Mononuclear cell (primary cell): ENCODE measurements around the gene LTB. TPM values are rescaled to one million over a fixed set of nuclear protein-coding genes. Genes with fewer than 3 reads are reported as not detected.

Experiments
- H3K27me3 ChIP-seq: 2 replicates; pipeline ENCODE4 v1.6.0; 2011; ENCODE audit warnings: low read length, control low read depth; ENCODE audit not compliant: insufficient read depth
- H3K4me1 ChIP-seq: 2 replicates; pipeline ENCODE4 v1.5.1; 2011; ENCODE audit warnings: mild to moderate bottlenecking, low read length, control low read depth; ENCODE audit not compliant: insufficient read depth
- H3K4me3 ChIP-seq: 2 replicates; pipeline ENCODE4 v1.5.1; 2011; ENCODE audit warnings: mild to moderate bottlenecking, low read length, moderate library complexity
- H3K9me3 ChIP-seq: 2 replicates; pipeline ENCODE4 v1.5.1; 2011; ENCODE audit warnings: low read depth, mild to moderate bottlenecking, control low read depth, low read length
- total RNA-seq: library from RNA; depleted of rRNA; stranded (reverse); fragments of >200 nt; gene quantifications from one replicate; pipeline ENCODE4 v1.2.3, GENCODE V29; 2012

LTB gene
- total RNA-seq, 1 donor: 191 TPM

DNA sequence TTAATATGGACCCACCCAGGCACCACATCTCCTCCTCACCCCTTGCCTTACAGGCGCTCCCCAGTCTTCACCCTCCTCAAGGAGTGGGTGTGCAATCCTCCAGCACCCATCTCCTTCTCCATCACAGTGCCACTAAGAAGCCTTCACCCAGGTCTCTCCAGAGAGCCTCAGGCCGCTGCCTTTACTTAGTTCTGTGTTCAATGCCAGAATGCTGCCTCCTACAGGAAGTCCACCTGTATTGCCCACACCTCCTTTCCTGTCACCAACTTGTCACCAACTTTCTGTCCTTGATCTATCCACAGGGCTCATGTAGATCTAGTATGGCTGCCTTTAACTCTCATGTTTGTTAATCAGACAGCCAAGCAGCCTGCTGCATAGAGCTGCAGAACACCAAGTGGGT, 3.3 kb upstream of the LTB start:
- H3K4me1 ChIP-seq: peaks cover 84% of the 10 kb centered on the region
- H3K27me3 ChIP-seq: no peaks in the 10 kb centered on the region
- H3K4me3 ChIP-seq: no peak overlapping the region
- H3K9me3 ChIP-seq: no peaks in the 10 kb centered on the region

DNA sequence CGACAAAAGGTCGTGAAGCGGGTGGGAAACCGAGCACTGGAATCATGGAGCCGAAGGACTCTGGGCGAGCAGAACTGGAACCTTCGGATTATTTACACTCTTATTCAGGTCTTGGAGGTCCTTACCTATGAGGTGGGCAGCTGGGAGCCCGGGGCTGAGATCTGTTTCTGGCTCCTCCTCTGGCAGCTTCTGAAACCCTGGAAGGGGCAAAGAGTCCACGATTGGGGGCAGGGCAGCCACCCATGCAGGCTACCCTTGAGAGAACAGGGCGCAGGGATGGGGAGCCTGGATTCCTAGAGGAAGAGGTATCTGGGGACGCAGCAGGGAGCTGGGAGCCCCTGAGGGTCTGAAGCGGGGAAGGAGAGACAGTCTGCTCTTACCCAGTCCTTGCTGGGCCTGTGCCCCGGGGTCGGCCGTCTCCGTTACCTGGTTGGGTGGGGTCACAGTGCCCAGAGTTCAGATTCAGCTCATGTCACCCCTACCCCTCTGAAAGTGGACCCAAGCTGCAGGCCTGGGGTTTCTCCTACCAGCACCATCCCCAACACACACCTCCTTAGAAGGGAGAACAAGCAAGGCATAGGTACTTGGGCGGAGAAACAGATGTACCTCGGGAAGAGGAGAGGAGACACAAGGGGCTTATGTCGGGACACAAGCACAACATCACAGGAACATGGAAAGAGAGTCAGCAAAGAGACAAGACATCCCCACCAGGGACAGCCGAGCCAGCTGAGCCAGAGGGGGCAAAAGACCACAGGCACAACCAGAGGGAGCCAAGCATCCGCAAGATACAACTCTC, 592 bp downstream of the LTB start:
- H3K27me3 ChIP-seq: no peaks in the 10 kb centered on the region
- peaks cover 89% of the 10 kb centered on the region for H3K4me1 ChIP-seq
- H3K9me3 ChIP-seq: no peaks in the 10 kb centered on the region
- peak overlapping the region; percentile 85 for H3K4me3 ChIP-seq

DNA sequence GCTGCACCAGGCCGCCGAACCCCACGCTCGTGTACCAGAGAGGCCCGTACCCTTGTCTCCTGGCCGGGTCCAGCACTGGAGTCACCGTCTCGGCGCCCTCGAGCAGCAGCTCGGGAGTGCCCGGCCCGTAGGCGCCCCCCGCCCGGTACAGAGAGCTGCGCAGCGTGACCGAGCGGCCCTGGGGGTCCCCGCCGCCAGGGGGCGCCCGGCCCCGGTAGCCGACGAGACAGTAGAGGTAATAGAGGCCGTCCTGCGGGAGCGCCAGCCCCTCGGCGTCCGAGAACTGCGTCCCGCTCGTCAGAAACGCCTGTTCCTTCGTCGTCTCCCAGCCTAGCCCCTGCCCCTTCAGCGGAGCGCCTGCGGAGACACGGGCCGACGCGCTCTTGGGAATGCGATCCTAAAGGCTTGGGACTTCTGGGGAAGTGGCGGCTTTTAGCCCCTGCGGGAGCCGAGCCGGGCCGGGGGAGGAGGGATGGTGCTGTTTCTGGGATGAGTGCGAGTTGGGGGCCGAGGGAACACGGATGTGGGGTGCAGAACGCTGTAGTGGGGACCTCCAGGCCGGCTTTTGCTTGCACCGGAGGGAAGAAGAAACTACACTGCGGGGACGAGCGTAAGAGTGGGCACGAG, 1.3 kb downstream of the LTB start:
- no peaks in the 10 kb centered on the region for H3K27me3 ChIP-seq
- H3K4me1 ChIP-seq: peaks cover 89% of the 10 kb centered on the region
- no peaks in the 10 kb centered on the region for H3K9me3 ChIP-seq
- H3K4me3 ChIP-seq: peak overlapping the region; percentile 85

DNA sequence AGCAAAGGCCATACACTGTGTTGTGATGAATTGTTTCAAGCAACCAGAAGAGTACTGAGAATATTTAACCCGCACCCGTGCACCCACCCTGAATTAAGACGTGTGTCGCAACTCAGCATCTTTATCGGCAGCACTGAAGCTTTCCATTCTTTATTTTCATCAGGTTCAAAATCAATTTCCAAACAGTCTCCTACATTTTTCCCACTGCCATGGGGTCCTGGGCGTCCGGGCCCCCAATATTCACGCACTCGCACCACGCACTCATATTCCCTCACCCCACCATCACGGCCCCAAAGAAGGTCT, 1.8 kb downstream of the LTB start:
- peaks cover 88% of the 10 kb centered on the region for H3K4me1 ChIP-seq
- H3K4me3 ChIP-seq: peak overlapping the region; percentile 85
- H3K9me3 ChIP-seq: no peaks in the 10 kb centered on the region
- no peaks in the 10 kb centered on the region for H3K27me3 ChIP-seq

DNA sequence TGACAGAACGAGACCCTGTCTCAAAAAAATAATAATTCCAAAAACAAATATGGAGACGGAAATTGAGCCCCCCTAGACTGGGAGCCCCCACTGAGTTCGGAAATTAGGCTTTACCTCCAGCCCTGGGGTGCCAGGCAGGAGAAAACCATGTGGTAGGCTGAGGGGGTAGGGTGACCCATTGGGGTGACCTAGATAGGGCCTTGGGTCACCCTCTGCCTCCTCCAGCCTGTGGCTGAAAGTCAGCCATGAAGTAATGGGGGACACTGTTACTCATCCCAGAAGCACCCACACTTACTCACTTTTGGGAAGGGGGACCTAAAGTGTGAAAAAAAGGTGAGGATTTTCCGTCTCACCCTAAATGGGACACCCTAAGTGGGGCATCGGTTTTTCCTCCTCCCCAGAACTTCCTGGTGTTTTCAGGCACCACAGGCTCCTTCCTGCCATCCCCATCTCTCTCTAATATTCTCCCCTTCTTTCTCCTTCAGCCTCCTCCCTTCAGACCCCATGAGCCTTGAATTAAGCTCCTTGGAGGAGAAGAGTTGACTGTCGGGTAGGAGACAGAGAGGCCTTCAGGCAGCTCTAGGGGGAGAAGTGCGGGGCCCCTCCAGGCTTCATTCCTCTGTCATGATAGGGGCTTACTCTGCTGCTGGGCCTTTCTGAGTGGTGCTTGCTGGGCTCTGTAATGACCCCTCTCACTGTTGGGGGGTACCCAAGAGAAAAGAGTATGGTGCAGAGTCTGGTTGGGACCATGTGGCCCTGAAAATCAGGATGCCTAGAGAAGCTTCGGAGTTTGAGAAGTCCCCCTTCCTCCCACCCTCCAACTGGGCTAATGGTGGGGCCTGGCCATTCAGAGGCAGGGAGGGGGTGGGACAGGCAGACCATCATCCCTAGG, 2.4 kb downstream of the LTB start:
- Histone ChIP-seq H3K4me1 (peaks cover 87% of the 10 kb centered on the region), H3K27me3 (no peaks in the 10 kb centered on the region), H3K4me3 (peak overlapping the region; percentile 85), H3K9me3 (no peaks in the 10 kb centered on the region)

DNA sequence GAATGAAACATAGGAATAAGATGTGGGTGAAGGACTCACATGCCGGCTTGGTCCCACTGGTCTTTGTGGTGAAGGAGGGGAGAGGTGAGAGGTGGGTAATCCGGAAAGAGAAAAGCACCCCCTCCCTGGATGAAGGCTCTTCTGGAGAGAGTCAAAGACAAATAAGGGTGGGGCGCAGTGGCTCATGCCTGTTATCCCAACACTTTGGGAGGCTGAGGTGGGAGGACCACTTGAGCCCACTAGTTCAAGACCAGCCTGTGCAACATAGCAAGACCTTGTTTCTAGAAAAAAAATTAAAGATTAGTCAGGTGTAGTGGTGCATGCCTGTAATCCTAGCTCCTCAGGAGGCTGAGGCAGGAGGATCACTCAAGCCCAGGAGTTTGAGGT, 3.1 kb downstream of the LTB start:
- Histone ChIP-seq H3K27me3 (no peaks in the 10 kb centered on the region), H3K4me3 (no peak overlapping the region), H3K4me1 (peaks cover 87% of the 10 kb centered on the region), H3K9me3 (no peaks in the 10 kb centered on the region)

DNA sequence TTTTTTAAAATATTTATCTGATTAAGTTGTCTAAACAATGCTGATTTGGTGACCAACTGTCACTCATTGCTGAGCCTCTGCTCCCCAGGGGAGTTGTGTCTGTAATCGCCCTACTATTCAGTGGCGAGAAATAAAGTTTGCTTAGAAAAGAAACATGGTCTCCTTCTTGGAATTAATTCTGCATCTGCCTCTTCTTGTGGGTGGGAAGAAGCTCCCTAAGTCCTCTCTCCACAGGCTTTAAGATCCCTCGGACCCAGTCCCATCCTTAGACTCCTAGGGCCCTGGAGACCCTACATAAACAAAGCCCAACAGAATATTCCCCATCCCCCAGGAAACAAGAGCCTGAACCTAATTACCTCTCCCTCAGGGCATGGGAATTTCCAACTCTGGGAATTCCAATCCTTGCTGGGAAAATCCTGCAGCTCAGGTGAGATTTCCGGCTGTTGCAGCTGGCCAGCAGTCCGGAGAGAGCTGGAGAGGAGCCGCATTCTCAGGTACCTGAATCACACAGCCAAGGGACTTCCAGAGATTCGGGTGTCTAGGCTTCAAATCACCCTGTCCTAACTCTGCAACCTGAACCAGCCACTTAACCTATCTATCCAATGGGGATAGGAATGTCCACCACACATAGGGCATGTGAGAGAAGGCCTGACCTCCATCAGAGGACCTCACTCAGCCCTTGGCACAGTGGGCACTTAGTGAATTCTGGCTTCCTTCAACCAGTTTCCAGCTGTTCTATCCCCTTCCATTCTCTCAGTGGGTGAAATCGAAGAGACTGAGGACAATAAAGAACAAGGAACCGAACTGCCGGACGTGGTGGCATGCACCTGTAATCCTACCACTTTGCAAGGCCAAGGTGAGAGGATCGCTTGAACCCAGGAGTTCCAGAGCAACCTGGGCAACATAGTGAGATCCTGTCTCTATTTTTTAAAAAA, 3.8 kb downstream of the LTB start:
- H3K4me3 ChIP-seq: no peak overlapping the region
- peaks cover 87% of the 10 kb centered on the region for H3K4me1 ChIP-seq
- H3K27me3 ChIP-seq: no peaks in the 10 kb centered on the region
- no peaks in the 10 kb centered on the region for H3K9me3 ChIP-seq

DNA sequence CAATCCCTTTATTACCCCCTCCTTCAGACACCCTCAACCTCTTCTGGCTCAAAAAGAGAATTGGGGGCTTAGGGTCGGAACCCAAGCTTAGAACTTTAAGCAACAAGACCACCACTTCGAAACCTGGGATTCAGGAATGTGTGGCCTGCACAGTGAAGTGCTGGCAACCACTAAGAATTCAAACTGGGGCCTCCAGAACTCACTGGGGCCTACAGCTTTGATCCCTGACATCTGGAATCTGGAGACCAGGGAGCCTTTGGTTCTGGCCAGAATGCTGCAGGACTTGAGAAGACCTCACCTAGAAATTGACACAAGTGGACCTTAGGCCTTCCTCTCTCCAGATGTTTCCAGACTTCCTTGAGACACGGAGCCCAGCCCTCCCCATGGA, 4.7 kb downstream of the LTB start:
- Histone ChIP-seq H3K27me3 (no peaks in the 10 kb centered on the region), H3K4me3 (peak overlapping the region; percentile 57), H3K4me1 (peaks cover 87% of the 10 kb centered on the region), H3K9me3 (no peaks in the 10 kb centered on the region)

DNA sequence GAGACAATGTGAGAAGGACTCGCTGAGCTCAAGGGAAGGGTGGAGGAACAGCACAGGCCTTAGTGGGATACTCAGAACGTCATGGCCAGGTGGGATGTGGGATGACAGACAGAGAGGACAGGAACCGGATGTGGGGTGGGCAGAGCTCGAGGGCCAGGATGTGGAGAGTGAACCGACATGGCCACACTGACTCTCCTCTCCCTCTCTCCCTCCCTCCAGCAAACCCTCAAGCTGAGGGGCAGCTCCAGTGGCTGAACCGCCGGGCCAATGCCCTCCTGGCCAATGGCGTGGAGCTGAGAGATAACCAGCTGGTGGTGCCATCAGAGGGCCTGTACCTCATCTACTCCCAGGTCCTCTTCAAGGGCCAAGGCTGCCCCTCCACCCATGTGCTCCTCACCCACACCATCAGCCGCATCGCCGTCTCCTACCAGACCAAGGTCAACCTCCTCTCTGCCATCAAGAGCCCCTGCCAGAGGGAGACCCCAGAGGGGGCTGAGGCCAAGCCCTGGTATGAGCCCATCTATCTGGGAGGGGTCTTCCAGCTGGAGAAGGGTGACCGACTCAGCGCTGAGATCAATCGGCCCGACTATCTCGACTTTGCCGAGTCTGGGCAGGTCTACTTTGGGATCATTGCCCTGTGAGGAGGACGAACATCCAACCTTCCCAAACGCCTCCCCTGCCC, 5.2 kb downstream of the LTB start:
- H3K27me3 ChIP-seq: no peaks in the 10 kb centered on the region
- peak overlapping the region; percentile 57 for H3K4me3 ChIP-seq
- no peaks in the 10 kb centered on the region for H3K9me3 ChIP-seq
- peaks cover 87% of the 10 kb centered on the region for H3K4me1 ChIP-seq

DNA sequence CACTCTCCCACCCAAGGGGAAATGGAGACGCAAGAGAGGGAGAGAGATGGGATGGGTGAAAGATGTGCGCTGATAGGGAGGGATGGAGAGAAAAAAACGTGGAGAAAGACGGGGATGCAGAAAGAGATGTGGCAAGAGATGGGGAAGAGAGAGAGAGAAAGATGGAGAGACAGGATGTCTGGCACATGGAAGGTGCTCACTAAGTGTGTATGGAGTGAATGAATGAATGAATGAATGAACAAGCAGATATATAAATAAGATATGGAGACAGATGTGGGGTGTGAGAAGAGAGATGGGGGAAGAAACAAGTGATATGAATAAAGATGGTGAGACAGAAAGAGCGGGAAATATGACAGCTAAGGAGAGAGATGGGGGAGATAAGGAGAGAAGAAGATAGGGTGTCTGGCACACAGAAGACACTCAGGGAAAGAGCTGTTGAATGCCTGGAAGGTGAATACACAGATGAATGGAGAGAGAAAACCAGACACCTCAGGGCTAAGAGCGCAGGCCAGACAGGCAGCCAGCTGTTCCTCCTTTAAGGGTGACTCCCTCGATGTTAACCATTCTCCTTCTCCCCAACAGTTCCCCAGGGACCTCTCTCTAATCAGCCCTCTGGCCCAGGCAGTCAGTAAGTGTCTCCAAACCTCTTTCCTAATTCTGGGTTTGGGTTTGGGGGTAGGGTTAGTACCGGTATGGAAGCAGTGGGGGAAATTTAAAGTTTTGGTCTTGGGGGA, 6.1 kb downstream of the LTB start:
- Histone ChIP-seq H3K27me3 (no peaks in the 10 kb centered on the region), H3K4me1 (peaks cover 93% of the 10 kb centered on the region), H3K4me3 (peak overlapping the region; percentile 57), H3K9me3 (no peaks in the 10 kb centered on the region)

DNA sequence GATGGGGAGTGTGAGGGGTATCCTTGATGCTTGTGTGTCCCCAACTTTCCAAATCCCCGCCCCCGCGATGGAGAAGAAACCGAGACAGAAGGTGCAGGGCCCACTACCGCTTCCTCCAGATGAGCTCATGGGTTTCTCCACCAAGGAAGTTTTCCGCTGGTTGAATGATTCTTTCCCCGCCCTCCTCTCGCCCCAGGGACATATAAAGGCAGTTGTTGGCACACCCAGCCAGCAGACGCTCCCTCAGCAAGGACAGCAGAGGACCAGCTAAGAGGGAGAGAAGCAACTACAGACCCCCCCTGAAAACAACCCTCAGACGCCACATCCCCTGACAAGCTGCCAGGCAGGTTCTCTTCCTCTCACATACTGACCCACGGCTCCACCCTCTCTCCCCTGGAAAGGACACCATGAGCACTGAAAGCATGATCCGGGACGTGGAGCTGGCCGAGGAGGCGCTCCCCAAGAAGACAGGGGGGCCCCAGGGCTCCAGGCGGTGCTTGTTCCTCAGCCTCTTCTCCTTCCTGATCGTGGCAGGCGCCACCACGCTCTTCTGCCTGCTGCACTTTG, 6.8 kb downstream of the LTB start, which contains the start of gene TNF:
Gene TNF, plus strand, starts transcription at position 231 of the 567 bp plus-strand sequence. Its CDS starts 177 bp downstream, at position 408.
- Histone ChIP-seq H3K4me3 (peak within 1 kb of the TSS; percentile 57), H3K27me3 (no peaks in the 10 kb centered on the region), H3K9me3 (no peaks in the 10 kb centered on the region), H3K4me1 (peaks cover 96% of the 10 kb centered on the region)

DNA sequence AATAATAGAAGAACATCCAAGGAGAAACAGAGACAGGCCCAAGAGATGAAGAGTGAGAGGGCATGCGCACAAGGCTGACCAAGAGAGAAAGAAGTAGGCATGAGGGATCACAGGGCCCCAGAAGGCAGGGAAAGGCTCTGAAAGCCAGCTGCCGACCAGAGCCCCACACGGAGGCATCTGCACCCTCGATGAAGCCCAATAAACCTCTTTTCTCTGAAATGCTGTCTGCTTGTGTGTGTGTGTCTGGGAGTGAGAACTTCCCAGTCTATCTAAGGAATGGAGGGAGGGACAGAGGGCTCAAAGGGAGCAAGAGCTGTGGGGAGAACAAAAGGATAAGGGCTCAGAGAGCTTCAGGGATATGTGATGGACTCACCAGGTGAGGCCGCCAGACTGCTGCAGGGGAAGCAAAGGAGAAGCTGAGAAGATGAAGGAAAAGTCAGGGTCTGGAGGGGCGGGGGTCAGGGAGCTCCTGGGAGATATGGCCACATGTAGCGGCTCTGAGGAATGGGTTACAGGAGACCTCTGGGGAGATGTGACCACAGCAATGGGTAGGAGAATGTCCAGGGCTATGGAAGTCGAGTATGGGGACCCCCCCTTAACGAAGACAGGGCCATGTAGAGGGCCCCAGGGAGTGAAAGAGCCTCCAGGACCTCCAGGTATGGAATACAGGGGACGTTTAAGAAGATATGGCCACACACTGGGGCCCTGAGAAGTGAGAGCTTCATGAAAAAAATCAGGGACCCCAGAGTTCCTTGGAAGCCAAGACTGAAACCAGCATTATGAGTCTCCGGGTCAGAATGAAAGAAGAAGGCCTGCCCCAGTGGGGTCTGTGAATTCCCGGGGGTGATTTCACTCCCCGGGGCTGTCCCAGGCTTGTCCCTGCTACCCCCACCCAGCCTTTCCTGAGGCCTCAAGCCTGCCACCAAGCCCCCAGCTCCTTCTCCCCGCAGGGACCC, 7.8 kb downstream of the LTB start:
- Histone ChIP-seq H3K9me3 (no peaks in the 10 kb centered on the region), H3K4me1 (peaks cover 96% of the 10 kb centered on the region), H3K27me3 (no peaks in the 10 kb centered on the region), H3K4me3 (no peak overlapping the region)
